K562 (cell line): ENCODE measurements around the gene TMEM86B. TPM values are rescaled to one million over a fixed set of nuclear protein-coding genes. Genes with fewer than 3 reads are reported as not detected.

ENCODE experiments used
- ATAC-seq: fragments of 200-7000 bp; cut with Tn5 transposase; 3 replicates; pipeline ENCODE4 v1.9.1; 2020; ENCODE audit warnings: moderate library complexity
- BruUV-seq: library from RNA; stranded (reverse); fragments of 400-500 nt; replicated peaks from 2 replicates; lab custom pipeline; 2021; lab: Mats Ljungman, UMichigan
- CTCF ChIA-PET: fragments of 300-600 bp; formaldehyde crosslinking; extraction: SDS; loops from one replicate; lab custom pipeline; 2021; ENCODE audit warnings: low intra/inter-chr PET ratio; lab: Yijun Ruan, JAX
- POLR2A ChIA-PET: fragments of 300-600, 350-650 bp; sonication (Branson Sonifier 250); formaldehyde crosslinking; extraction: SDS; loops from one replicate; lab custom pipeline; 2021; ENCODE audit warnings: antibody characterized with exemption, inconsistent platforms; lab: Yijun Ruan, JAX
- DNase-seq, 4 experiments: peaks; one replicate each; pipeline versions ENCODE4 v3.0.0 to v3.0.0-alpha.2; 2011 to 2018; ENCODE audit warnings: low spot score in 3 of 4, mixed read lengths in 3 of 4; ENCODE audit errors: extremely low read depth in 1 of 4
- FAIRE-seq: peaks from 2 replicates; lab custom pipeline; 2011; peaks lifted over from hg19 to GRCh38; lab: Jason Lieb, UNC
- H2AFZ ChIP-seq: 2 replicates; pipeline ENCODE4 v1.6.0; 2011; ENCODE audit warnings: low read depth, low read length, control low read depth, inconsistent platforms
- H3K27ac ChIP-seq: fragments of 200-600 bp; 3 replicates; pipeline ENCODE4 v1.8.0; 2011; ENCODE audit warnings: low read depth, mild to moderate bottlenecking, control low read depth, inconsistent platforms, low read length, moderate library complexity, mixed read lengths; ENCODE audit errors: extremely low read depth
- H3K27me3 ChIP-seq, 2 experiments: fragments of 300-600 bp in 1 of 2; 2 replicates in 1 of 2; 3 replicates in 1 of 2; pipeline versions ENCODE4 v1.6.0 to v1.8.0; 2011; ENCODE audit warnings: inconsistent platforms in 2 of 2, low read length in 2 of 2, mild to moderate bottlenecking in 1 of 2, mixed read lengths in 1 of 2, moderate library complexity in 1 of 2; ENCODE audit not compliant: control insufficient read depth in 2 of 2, insufficient read depth in 2 of 2
- H3K36me3 ChIP-seq: fragments of 300-600 bp; 3 replicates; pipeline ENCODE4 v1.8.0; 2011; ENCODE audit warnings: mild to moderate bottlenecking, low read length, inconsistent platforms; ENCODE audit not compliant: control insufficient read depth, insufficient read depth
- H3K4me1 ChIP-seq, 2 experiments: fragments of 200-600 bp in 1 of 2; replicated peaks in 1 of 2; 2 replicates in 1 of 2; 3 replicates in 1 of 2; pipeline versions ENCODE4 v1.5.1 to v1.8.0; 2011; ENCODE audit warnings: inconsistent platforms in 2 of 2, low read length in 2 of 2, mild to moderate bottlenecking in 1 of 2, mixed read lengths in 1 of 2, moderate library complexity in 1 of 2; ENCODE audit not compliant: control insufficient read depth in 2 of 2, insufficient read depth in 2 of 2
- H3K4me2 ChIP-seq: 2 replicates; pipeline ENCODE4 v1.6.1; 2011; ENCODE audit warnings: low read length, control low read depth, inconsistent platforms, mixed read lengths; ENCODE audit not compliant: insufficient read depth
- H3K4me3 ChIP-seq: fragments of 200-600 bp; sonication (generic), shearing (Covaris generic); 2 replicates; pipeline ENCODE4 v1.5.1; 2016; ENCODE audit warnings: control low read depth, inconsistent platforms
- H3K79me2 ChIP-seq: fragments of 200-600 bp; 3 replicates; pipeline ENCODE4 v1.8.0; 2011; ENCODE audit warnings: low read length, inconsistent platforms; ENCODE audit not compliant: control insufficient read depth, insufficient read depth
- H3K9ac ChIP-seq, 2 experiments: 2 replicates each; pipeline versions ENCODE4 v1.6.0 to v1.6.1; 2011; ENCODE audit warnings: low read depth in 2 of 2, low read length in 2 of 2, control low read depth in 1 of 2, inconsistent platforms in 1 of 2, mild to moderate bottlenecking in 1 of 2, mixed read lengths in 1 of 2; ENCODE audit not compliant: insufficient read depth in 1 of 2
- H3K9me1 ChIP-seq: one replicate; pipeline ENCODE4 v1.6.0; 2011; ENCODE audit warnings: inconsistent platforms, mild to moderate bottlenecking, low read length, moderate library complexity; ENCODE audit not compliant: control insufficient read depth, insufficient read depth
- H3K9me3 ChIP-seq: replicated peaks from 2 replicates; pipeline ENCODE4 v1.5.1; 2011; ENCODE audit warnings: low read depth, low read length, inconsistent platforms; ENCODE audit not compliant: control insufficient read depth, insufficient read depth
- H4K20me1 ChIP-seq: replicated peaks from 2 replicates; pipeline ENCODE4 v1.6.1; 2011; ENCODE audit warnings: low read length, inconsistent platforms, mixed read lengths; ENCODE audit not compliant: control insufficient read depth, insufficient read depth
- CUX1 ChIP-seq: fragments of 200-800 bp; sonication (Bioruptor generic); IDR thresholded peaks from 2 replicates; pipeline ENCODE4 v1.6.1; 2016; ENCODE audit warnings: missing genetic modification characterization, missing compliant biosample characterization
- HNRNPUL1 ChIP-seq: fragments of 200-400 bp; formaldehyde crosslinking; IDR thresholded peaks from 2 replicates; pipeline ENCODE4 v1.6.1; 2017; ENCODE audit warnings: low read length
- NCOA1 ChIP-seq: fragments of 450-650 bp; IDR thresholded peaks from 2 replicates; pipeline ENCODE4 v1.6.1; 2016; ENCODE audit warnings: low read depth
- PHTF2 ChIP-seq: fragments of 250-450 bp; sonication (Bioruptor Pico); IDR thresholded peaks from 2 replicates; pipeline ENCODE4 v1.5.0; 2021; ENCODE audit warnings: mild to moderate bottlenecking
- SAP30 ChIP-seq: fragments of 200-600 bp; sonication (generic); IDR thresholded peaks from 2 replicates; pipeline ENCODE4 v1.6.1; 2012; ENCODE audit warnings: borderline replicate concordance, low read depth, mild to moderate bottlenecking, moderate library complexity, low read length, control low read depth, inconsistent platforms; ENCODE audit not compliant: insufficient read depth, poor library complexity, severe bottlenecking
- SRSF1 ChIP-seq: fragments of 200-400 bp; formaldehyde crosslinking; IDR thresholded peaks from 2 replicates; pipeline ENCODE4 v1.6.1; 2017; ENCODE audit warnings: mild to moderate bottlenecking, low read depth, low read length, moderate library complexity
- STAT5B ChIP-seq: fragments of 250-450 bp; sonication (Bioruptor Pico); IDR thresholded peaks from 2 replicates; pipeline ENCODE4 v1.8.0; 2021; ENCODE audit warnings: mild to moderate bottlenecking, inconsistent platforms
- ZNF407 ChIP-seq: fragments of 450-650 bp; IDR thresholded peaks from 2 replicates; pipeline ENCODE4 v1.6.1; 2016; ENCODE audit warnings: low read depth
- ZNF699 ChIP-seq: fragments of 250-450 bp; sonication (Bioruptor Pico); IDR thresholded peaks from 2 replicates; pipeline ENCODE4 v1.8.0; 2021; ENCODE audit warnings: mild to moderate bottlenecking, moderate library complexity; ENCODE audit not compliant: insufficient replicate concordance
- ZNF780A ChIP-seq: fragments of 250-450 bp; sonication (Bioruptor Pico); IDR thresholded peaks from 2 replicates; pipeline ENCODE4 v1.5.0; 2021; ENCODE audit warnings: mild to moderate bottlenecking
- WGBS: fragments of 100-300 bp; shearing (Covaris generic); methylation state at CpG from one replicate; pipeline ENCODE4 v1.1.6; 2016; ENCODE audit warnings: low coverage, mixed read lengths; ENCODE audit not compliant: insufficient coverage; ENCODE audit errors: missing lambda C conversion rate; 5-methylcytosine and 5-hydroxymethylcytosine counted together
- in situ Hi-C: fragments of 300-500 bp; cut with MboI; formaldehyde crosslinking; loops from 4 replicates; pipeline ENCODE4 v1.15.0; 2018; ENCODE audit warnings: inconsistent platforms, mixed read lengths
- intact Hi-C: fragments of 100-400 bp; cut with micrococcal nuclease; formaldehyde crosslinking; loops from 2 replicates; pipeline ENCODE4 v1.14.2; 2022
- polyA plus RNA-seq, 8 experiments: library from polyadenylated mRNA; depleted of rRNA in 4 of 8; stranded (reverse) in 5 of 8; unstranded in 3 of 8; fragments of >200 nt; fragmentation: Nextera tagmentation in 2 of 8; fragmentation: Illumina TruSeq in 1 of 8; extraction: Ambion mirVana in 2 of 8; extraction: Trizol in 1 of 8; gene quantifications; 2 replicates each; pipeline versions ENCODE4 v1.2.1 to v1.2.3, GENCODE V29; 2011 to 2014; ENCODE audit warnings: inconsistent platforms in 1 of 8, missing spikeins in 1 of 8
- total RNA-seq, 7 experiments: library from RNA; depleted of rRNA in 6 of 7; stranded (reverse); fragments of >200 nt in 6 of 7; fragmentation: Illumina TruSeq in 2 of 7; extraction: Trizol in 2 of 7; gene quantifications; 2 replicates each; pipeline versions ENCODE4 v1.2.1 to v1.2.3, GENCODE V29; 2011 to 2021; ENCODE audit warnings: low replicate concordance in 1 of 7

The TMEM86B gene
- total and polyA plus RNA-seq, 9 of the 15 experiments (the other 6 are each of a cell fraction or from before 2014, with no cell fraction given): 0.28 to 7.9 (median 2.1) TPM

- Histone ChIP-seq H3K4me2 (no peak overlapping the region), H3K9me3 (no peaks in the 10 kb centered on the region), H3K27ac (no peak overlapping the region), H3K4me1 (peaks cover 0 to 15% of the 10 kb centered on the region in 2 experiments; a peak in 2 of 5 replicates), H4K20me1 (no peaks in the 10 kb centered on the region), H3K9me1 (no peaks in the 10 kb centered on the region), H3K79me2 (no peaks in the 10 kb centered on the region), H3K9ac (no peak overlapping the region), H3K27me3 (no peaks in the 10 kb centered on the region), H3K36me3 (peaks cover 5% of the 10 kb centered on the region; the same call in 1 of the 3 replicates), H2AFZ (no peak overlapping the region), H3K4me3 (no peak overlapping the region)
- no peak for ATAC-seq
- 90% methylated on average over 12 of the region's 12 CpGs for WGBS
- in situ Hi-C loops: no loop called here
- FAIRE-seq: no peak
- BruUV-seq: no TSS peak
- POLR2A ChIA-PET: no interaction called here
- no peak for DNase-seq
- intact Hi-C loops: no loop called here
- CTCF ChIA-PET: no interaction called here
- TF ChIP-seq HNRNPUL1 (no peak), ZNF780A (CRISPR knock-in tag) (no peak), ZNF699 (CRISPR knock-in tag) (no peak), NCOA1 (no peak), ZNF407 (no peak), PHTF2 (no peak), CUX1 (CRISPR knock-in tag) (no peak), SAP30 (no peak), STAT5B (CRISPR knock-in tag) (no peak), SRSF1 (no peak)
Observed at GRCh38 chr19:55186080-55186479, 42.5 kb downstream of the TMEM86B start.
